HUES64 (cell line): Measurements from ENCODE around the gene MMP3. TPM values are rescaled to one million over a fixed set of nuclear protein-coding genes. Genes with fewer than 3 reads are reported as not detected.
"Not testable (repeated sequence)": the region's sequence is repeated elsewhere in the genome, so short reads cannot be mapped to it uniquely, and the experiment has no call there.

Experiments
- H3K27ac ChIP-seq: 2 replicates; pipeline ENCODE4 v1.7.0; 2013; ENCODE audit warnings: low read depth, low read length, inconsistent platforms
- H3K27me3 ChIP-seq: 2 replicates; pipeline ENCODE4 v1.6.1; 2013; ENCODE audit warnings: mild to moderate bottlenecking, low read length; ENCODE audit not compliant: insufficient read depth
- H3K36me3 ChIP-seq: 2 replicates; pipeline ENCODE4 v1.6.1; 2013; ENCODE audit warnings: mild to moderate bottlenecking, low read length; ENCODE audit not compliant: insufficient read depth
- H3K4me1 ChIP-seq: 2 replicates; pipeline ENCODE4 v1.6.1; 2013; ENCODE audit warnings: mild to moderate bottlenecking, low read length, moderate library complexity; ENCODE audit not compliant: insufficient read depth
- H3K4me3 ChIP-seq: 2 replicates; pipeline ENCODE4 v1.5.1; 2013; ENCODE audit warnings: mild to moderate bottlenecking, low read length, moderate library complexity
- H3K9ac ChIP-seq: 2 replicates; pipeline ENCODE4 v1.6.1; 2013; ENCODE audit warnings: mild to moderate bottlenecking, low read depth, low read length
- H3K9me3 ChIP-seq: 2 replicates; pipeline ENCODE4 v1.6.1; 2013; ENCODE audit warnings: low read depth, low read length; ENCODE audit not compliant: insufficient read depth
- WGBS: fragments of 150-250, 120-280 bp; methylation state at CpG from one replicate; pipeline ENCODE4 v1.1.7; 2013; ENCODE audit warnings: missing lambda C conversion rate; 5-methylcytosine and 5-hydroxymethylcytosine counted together
- polyA plus RNA-seq, 2 experiments: library from polyadenylated mRNA; stranded (reverse); fragments of 50-300 nt; gene quantifications; one replicate each; pipeline ENCODE4 v1.2.3, GENCODE V29; 2013

Gene MMP3
- polyA plus RNA-seq (2013, experiment 1 of 2) = not detected
- polyA plus RNA-seq (2013, experiment 2 of 2) = not detected

DNA sequence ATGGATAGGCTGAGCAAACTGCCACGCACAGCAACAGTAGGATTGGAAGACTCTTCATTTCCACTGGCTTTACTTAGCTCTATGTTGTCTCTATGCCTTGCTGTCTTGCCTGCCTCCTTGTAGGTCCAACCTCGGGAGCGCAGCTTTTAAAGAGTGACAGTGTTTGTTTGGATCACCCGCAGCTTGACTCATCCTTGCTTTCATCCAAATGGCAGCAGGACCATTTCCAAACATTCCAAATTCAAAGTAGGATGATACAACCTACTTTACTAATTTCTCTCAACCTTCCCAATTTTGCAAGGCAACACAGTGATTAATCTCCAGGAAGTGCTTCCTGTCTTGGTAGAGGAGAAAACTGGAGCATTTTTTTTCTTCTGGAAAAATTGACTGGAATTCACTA, at the start of gene MMP3:
Gene MMP3 (minus strand): TSS at position 121 of the 400 bp plus-strand sequence. CDS start 63 bp downstream, at position 58.
- Histone ChIP-seq H3K9me3 (no peaks in the 10 kb centered on the region), H3K4me1 (no peaks in the 10 kb centered on the region), H3K9ac (no peak within 1 kb of the TSS), H3K4me3 (no peak within 1 kb of the TSS), H3K27me3 (no peaks in the 10 kb centered on the region), H3K27ac (no peak within 1 kb of the TSS), H3K36me3 (no peaks in the 10 kb centered on the region)
- WGBS = 90% methylated on average over 4 of the region's 4 CpGs

DNA sequence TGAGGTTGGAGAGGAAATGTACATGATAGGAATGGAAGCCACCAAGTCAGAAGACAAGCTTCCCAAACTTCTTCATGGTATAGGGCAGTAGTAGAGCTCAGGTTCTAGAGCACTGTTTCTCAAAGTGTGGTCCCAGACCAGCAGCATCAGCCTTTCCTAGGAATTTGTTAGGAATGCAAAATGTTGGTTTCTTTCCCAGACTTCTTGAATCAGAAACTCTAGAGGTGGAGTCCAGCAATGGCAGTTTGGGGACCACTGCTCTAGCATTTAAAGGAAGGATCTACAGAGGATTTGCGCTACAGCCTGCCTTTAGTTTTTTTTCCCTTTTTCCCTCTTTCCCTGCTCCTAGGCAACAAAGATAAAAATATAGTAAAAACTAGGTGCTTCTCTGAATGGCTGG, 48.3 kb upstream of the MMP3 start:
- Histone ChIP-seq H3K9me3 (no peaks in the 10 kb centered on the region; the same call in 1 of the 2 replicates), H3K36me3 (no peaks in the 10 kb centered on the region), H3K4me1 (no peaks in the 10 kb centered on the region), H3K27me3 (no peaks in the 10 kb centered on the region), H3K27ac (no peak overlapping the region), H3K4me3 (no peak overlapping the region), H3K9ac (no peak overlapping the region)
- 100% methylated on average over 1 of the region's 1 CpG for WGBS

GRCh38 chr11:102886999-102887398, 43.6 kb upstream of the MMP3 start:
- H3K9ac ChIP-seq = no peak overlapping the region
- H3K9me3 ChIP-seq = no peaks in the 10 kb centered on the region
- H3K4me3 ChIP-seq = no peak overlapping the region
- H3K27ac ChIP-seq = no peak overlapping the region
- 96% methylated on average over 6 of the region's 6 CpGs for WGBS
- no peaks in the 10 kb centered on the region for H3K4me1 ChIP-seq
- no peaks in the 10 kb centered on the region for H3K27me3 ChIP-seq
- H3K36me3 ChIP-seq = no peaks in the 10 kb centered on the region

- Histone ChIP-seq H3K36me3 (no peaks in the 10 kb centered on the region), H3K4me3 (no peak overlapping the region), H3K27me3 (no peaks in the 10 kb centered on the region), H3K9ac (no peak overlapping the region), H3K27ac (no peak overlapping the region), H3K4me1 (no peaks in the 10 kb centered on the region), H3K9me3 (no peaks in the 10 kb centered on the region)
- 92% methylated on average over 3 of the region's 3 CpGs for WGBS
Measured at GRCh38 chr11:102883141-102883540, 39.7 kb upstream of the MMP3 start.

DNA sequence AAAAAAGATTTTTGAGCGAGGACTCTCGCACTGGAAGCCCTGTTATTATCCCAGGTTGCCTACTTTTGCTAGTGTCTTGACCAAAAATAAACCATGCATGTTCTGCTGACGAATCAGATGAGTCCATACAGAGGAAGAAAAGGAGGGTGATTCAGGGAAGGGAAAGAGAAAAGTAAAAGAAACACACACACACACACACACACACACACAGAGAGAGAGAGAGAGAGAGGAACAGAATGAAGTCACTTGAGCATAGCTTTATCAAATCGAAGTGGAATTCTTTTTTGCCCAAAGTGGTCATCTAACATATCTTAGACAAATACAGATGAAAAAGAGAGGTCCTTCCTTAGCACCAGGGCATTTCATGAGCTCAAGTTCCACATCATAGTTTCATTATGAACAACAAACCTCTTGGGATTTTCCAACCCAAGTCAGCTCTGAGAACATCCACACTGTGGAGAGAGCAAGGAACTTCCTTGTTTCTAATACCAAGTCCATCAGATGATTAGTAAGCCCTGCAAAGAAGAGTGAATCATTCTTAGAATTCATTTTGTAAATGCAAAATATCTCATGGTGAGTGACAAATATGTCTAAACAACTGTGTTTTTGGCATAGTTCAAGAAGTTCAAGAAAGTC, 39.1 kb upstream of the MMP3 start:
- no peak overlapping the region for H3K4me3 ChIP-seq
- no peaks in the 10 kb centered on the region for H3K36me3 ChIP-seq
- no peaks in the 10 kb centered on the region for H3K27me3 ChIP-seq
- H3K27ac ChIP-seq = no peak overlapping the region
- no peaks in the 10 kb centered on the region for H3K4me1 ChIP-seq
- H3K9me3 ChIP-seq = no peaks in the 10 kb centered on the region
- H3K9ac ChIP-seq = no peak overlapping the region
- 93% methylated on average over 4 of the region's 4 CpGs for WGBS

DNA sequence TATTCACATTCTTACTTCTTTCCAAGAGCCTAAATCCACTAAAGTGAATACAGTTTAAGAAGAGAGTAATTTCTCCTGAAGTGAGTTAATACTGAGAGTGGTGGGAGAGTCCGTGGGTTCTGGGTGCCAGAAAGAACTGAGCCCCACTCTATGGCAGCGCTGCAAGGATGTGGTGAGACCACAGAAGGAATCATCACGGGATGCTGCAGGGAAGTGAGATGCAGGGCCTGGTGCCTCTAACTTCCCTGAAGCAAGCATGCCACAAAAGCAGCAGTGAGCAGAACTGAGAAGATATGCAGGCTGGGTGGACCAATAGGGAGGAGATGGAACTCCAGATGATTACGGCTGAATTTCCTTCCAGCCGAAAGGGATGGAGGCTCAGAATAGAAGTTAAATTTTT, 36.4 kb upstream of the MMP3 start:
- Histone ChIP-seq H3K9ac (no peak overlapping the region), H3K9me3 (no peaks in the 10 kb centered on the region), H3K36me3 (no peaks in the 10 kb centered on the region), H3K4me1 (no peaks in the 10 kb centered on the region), H3K27me3 (no peaks in the 10 kb centered on the region), H3K4me3 (no peak overlapping the region), H3K27ac (no peak overlapping the region)
- WGBS = 93% methylated on average over 5 of the region's 5 CpGs

DNA sequence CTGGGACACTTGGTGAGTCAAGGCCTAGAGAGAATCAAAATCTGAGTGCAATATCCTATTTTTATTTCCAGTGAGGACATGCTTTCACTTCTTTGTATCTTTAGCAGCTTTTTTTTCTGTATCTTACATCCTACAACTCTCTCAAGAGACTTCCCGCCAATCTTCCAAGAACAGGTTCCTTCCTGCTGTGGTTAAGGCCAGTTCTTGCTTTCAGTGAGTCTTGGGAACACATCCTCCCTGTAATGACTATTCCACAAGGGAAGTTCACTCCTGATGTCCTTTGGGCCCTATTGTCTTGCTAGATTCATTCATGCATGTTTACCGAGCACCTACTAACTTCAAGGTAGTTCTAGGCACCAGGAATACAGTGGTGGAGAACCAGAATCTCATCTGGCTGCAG, 35.2 kb upstream of the MMP3 start:
- Histone ChIP-seq H3K27me3 (no peaks in the 10 kb centered on the region), H3K4me1 (no peaks in the 10 kb centered on the region), H3K36me3 (no peaks in the 10 kb centered on the region), H3K4me3 (no peak overlapping the region), H3K27ac (no peak overlapping the region), H3K9ac (no peak overlapping the region), H3K9me3 (no peaks in the 10 kb centered on the region)
- WGBS = 90% methylated on average over 2 of the region's 2 CpGs

DNA sequence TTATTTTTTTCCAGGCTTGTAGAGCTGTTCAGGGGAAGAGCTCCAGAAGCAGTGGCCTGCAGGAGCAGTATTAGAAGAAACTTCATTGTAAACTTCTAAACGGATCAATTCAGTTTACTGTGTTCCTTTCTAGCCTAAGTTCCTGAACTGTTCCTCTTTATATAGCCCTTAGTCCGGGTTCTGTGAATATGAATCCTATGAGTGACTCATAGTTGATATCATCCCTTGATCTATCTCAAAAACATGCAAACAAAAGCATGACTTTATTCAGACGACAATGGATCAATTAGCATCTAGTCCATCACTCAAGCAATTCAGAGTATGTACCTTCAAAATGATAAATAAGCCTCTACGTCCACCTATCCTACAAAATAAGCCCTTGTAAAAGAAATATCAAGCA, 31.4 kb upstream of the MMP3 start, which contains the start of gene MMP12:
Gene MMP12 (minus strand): TSS at position 131 of the 400 bp plus-strand sequence. CDS start 45 bp downstream, at position 86.
- no peak within 1 kb of the TSS for H3K9ac ChIP-seq
- no peaks in the 10 kb centered on the region for H3K27me3 ChIP-seq
- H3K4me3 ChIP-seq = no peak within 1 kb of the TSS
- H3K36me3 ChIP-seq = no peaks in the 10 kb centered on the region
- H3K27ac ChIP-seq = no peak within 1 kb of the TSS
- H3K4me1 ChIP-seq = no peaks in the 10 kb centered on the region
- no peaks in the 10 kb centered on the region for H3K9me3 ChIP-seq
- 88% methylated on average over 4 of the region's 4 CpGs for WGBS

DNA sequence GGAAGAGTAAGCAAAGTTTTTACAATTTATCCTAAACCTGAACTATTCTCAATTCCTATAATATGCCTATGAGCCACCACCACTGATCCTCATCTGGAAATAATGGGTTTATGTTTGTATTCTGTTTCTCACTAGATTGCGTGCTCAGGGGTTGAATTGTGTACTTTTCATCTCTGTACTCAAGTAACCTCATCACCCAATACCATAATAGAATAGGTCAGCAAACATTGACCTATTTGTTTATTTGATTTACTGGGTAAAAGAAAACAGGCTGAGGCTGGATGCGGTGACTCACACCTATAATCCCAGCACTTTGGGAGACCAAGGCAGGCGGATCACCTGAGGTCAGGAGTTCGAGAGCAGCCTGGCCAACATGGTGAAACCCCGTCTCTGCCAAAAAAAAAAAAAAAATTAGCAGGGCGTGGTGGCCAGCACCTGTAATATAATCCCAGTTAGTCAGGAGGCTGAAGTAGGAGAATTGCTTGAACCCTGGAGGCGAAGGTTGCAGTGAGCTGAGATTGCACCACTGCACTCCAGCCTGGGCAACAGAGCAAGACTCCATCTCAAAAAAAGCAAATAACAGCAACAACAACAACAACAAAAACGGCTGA, 26.1 kb upstream of the MMP3 start:
- not testable (repeated sequence) for H3K9me3 ChIP-seq

GRCh38 chr11:102868339-102868738, 24.9 kb upstream of the MMP3 start:
- no peak overlapping the region for H3K4me3 ChIP-seq

More for the DNA sequence above, 26.1 kb upstream of the MMP3 start:
- H3K4me3 ChIP-seq, H3K9ac ChIP-seq, H3K36me3 ChIP-seq, H3K4me1 ChIP-seq, H3K27ac ChIP-seq, H3K27me3 ChIP-seq: not testable (repeated sequence)
- WGBS = 93% methylated on average over 6 of the region's 8 CpGs

GRCh38 chr11:102864724-102865123, 21.3 kb upstream of the MMP3 start:
- WGBS = 100% methylated on average over 1 of the region's 1 CpG
- H3K27me3 ChIP-seq = no peaks in the 10 kb centered on the region

More at GRCh38 chr11:102868339-102868738, 24.9 kb upstream of the MMP3 start:
- Histone ChIP-seq H3K27me3 (no peaks in the 10 kb centered on the region), H3K4me1 (no peaks in the 10 kb centered on the region), H3K27ac (no peak overlapping the region), H3K9ac (no peak overlapping the region), H3K9me3 (no peaks in the 10 kb centered on the region), H3K36me3 (no peaks in the 10 kb centered on the region)
- WGBS = 83% methylated on average over 1 of the region's 3 CpGs

More at GRCh38 chr11:102864724-102865123, 21.3 kb upstream of the MMP3 start:
- no peak overlapping the region for H3K4me3 ChIP-seq
- no peak overlapping the region for H3K9ac ChIP-seq
- H3K9me3 ChIP-seq = no peaks in the 10 kb centered on the region
- H3K27ac ChIP-seq = no peak overlapping the region
- no peaks in the 10 kb centered on the region for H3K36me3 ChIP-seq
- H3K4me1 ChIP-seq = no peaks in the 10 kb centered on the region
